Activated B cell treated with CpG ODN at 0.5 μM for 24 hours (primary cell): ENCODE measurements around the gene WWOX. TPM values are rescaled to one million over a fixed set of nuclear protein-coding genes. Genes with fewer than 3 reads are reported as not detected.

ENCODE experiments used
- ATAC-seq: fragments of 200-7000 bp; cut with Tn5 transposase; one replicate; pipeline ENCODE4 v1.10.0; 2021; ENCODE audit warnings: low read depth, mild to moderate bottlenecking, moderate library complexity
- CTCF ChIA-PET: fragments of 350-600 bp; sonication (Branson Sonifier 250); formaldehyde crosslinking; loops from one replicate; lab custom pipeline; 2021; ENCODE audit warnings: antibody characterized with exemption; lab: Charles Lee
- POLR2A ChIA-PET: fragments of 350-600 bp; sonication (Branson Sonifier 250); formaldehyde crosslinking; loops from one replicate; lab custom pipeline; 2021; ENCODE audit warnings: antibody characterized with exemption; lab: Charles Lee
- DNase-seq: peaks from one replicate; pipeline ENCODE4 v3.0.0; 2022
- H3K27ac Mint-ChIP-seq: one replicate; pipeline ENCODE4 v1.8.0; 2020; ENCODE audit warnings: mixed read lengths
- H3K27me3 Mint-ChIP-seq: one replicate; pipeline ENCODE4 v1.8.0; 2021; ENCODE audit warnings: mixed read lengths
- H3K36me3 Mint-ChIP-seq: one replicate; pipeline ENCODE4 v1.8.0; 2021; ENCODE audit warnings: low read depth, mixed read lengths
- H3K4me1 Mint-ChIP-seq: one replicate; pipeline ENCODE4 v1.8.0; 2021; ENCODE audit warnings: mixed read lengths
- H3K4me3 Mint-ChIP-seq: one replicate; pipeline ENCODE4 v1.8.0; 2020; ENCODE audit warnings: mild to moderate bottlenecking, mixed read lengths
- H3K9me3 Mint-ChIP-seq: one replicate; pipeline ENCODE4 v1.8.0; 2020; ENCODE audit warnings: mixed read lengths
- CTCF ChIP-seq: fragments of 200-600 bp; IDR thresholded peaks from one replicate; pipeline ENCODE4 v1.8.0; 2022; ENCODE audit warnings: antibody characterized with exemption, mild to moderate bottlenecking
- intact Hi-C: fragments of 100-400 bp; cut with micrococcal nuclease; formaldehyde crosslinking; loops from one replicate; pipeline ENCODE4 v1.15.1; 2024
- total RNA-seq: library from RNA; stranded (reverse); gene quantifications from 2 replicates; pipeline ENCODE4 v1.2.3, GENCODE V29; 2022

The WWOX gene
- total RNA-seq, 1 donor from 2014 or later, result 22.6 TPM

- ChIA-PET CTCF (no interaction called here), POLR2A (no interaction called here)
- no peaks in the 10 kb centered on the region for H3K9me3 Mint-ChIP-seq
- H3K4me3 Mint-ChIP-seq, result no peak overlapping the region
- ATAC-seq, result no peak
- no peak overlapping the region for H3K27ac Mint-ChIP-seq
- DNase-seq, result no peak
- intact Hi-C loops, result loop anchor here (10.0 kb wide), 2 partner anchors 271 to 539 kb away; no protein-coding TSS in a partner anchor
- peaks cover 3% of the 10 kb centered on the region for H3K27me3 Mint-ChIP-seq
- no peak for TF ChIP-seq CTCF
- peaks cover 9% of the 10 kb centered on the region for H3K36me3 Mint-ChIP-seq
- peaks cover 26% of the 10 kb centered on the region for H3K4me1 Mint-ChIP-seq
Measured at GRCh38 chr16:78773706-78774105, 674.3 kb downstream of the WWOX start.

- Mint-ChIP-seq H3K27me3 (peaks cover 3% of the 10 kb centered on the region), H3K9me3 (no peaks in the 10 kb centered on the region), H3K4me1 (peaks cover 16% of the 10 kb centered on the region), H3K36me3 (peaks cover 11% of the 10 kb centered on the region), H3K4me3 (no peak overlapping the region), H3K27ac (no peak overlapping the region)
- ChIA-PET POLR2A (no interaction called here), CTCF (no interaction called here)
- DNase-seq (no peak), ATAC-seq (no peak)
- intact Hi-C loops, result loop anchor here (10.0 kb wide), 2 partner anchors 270 to 540 kb away; no protein-coding TSS in a partner anchor
- TF ChIP-seq CTCF, result no peak
Measured at GRCh38 chr16:78775161-78775561, 675.7 kb downstream of the WWOX start.

GRCh38 chr16:78778101-78779004 is 678.9 kb downstream of the WWOX start:
- no peak for TF ChIP-seq CTCF
- Mint-ChIP-seq H3K27ac (no peak overlapping the region), H3K36me3 (peaks cover 24% of the 10 kb centered on the region), H3K4me3 (no peak overlapping the region), H3K4me1 (peaks cover 3% of the 10 kb centered on the region), H3K27me3 (peaks cover 3% of the 10 kb centered on the region), H3K9me3 (no peaks in the 10 kb centered on the region)
- DNase-seq (no peak), ATAC-seq (no peak)
- ChIA-PET CTCF (interaction anchor here (1.2 kb wide), 1 partner anchor 8 kb away, joined by 3 read pairs; no protein-coding TSS in a partner anchor), POLR2A (no interaction called here)
- intact Hi-C loops, result loop anchor here (10.0 kb wide), 2 partner anchors 266 to 544 kb away; no protein-coding TSS in a partner anchor

- Mint-ChIP-seq H3K27ac (no peak overlapping the region), H3K4me3 (no peak overlapping the region), H3K36me3 (peaks cover 24% of the 10 kb centered on the region), H3K4me1 (peaks cover 3% of the 10 kb centered on the region), H3K27me3 (peaks cover 3% of the 10 kb centered on the region), H3K9me3 (no peaks in the 10 kb centered on the region)
- TF ChIP-seq CTCF, result no peak
- ChIA-PET CTCF (no interaction called here), POLR2A (no interaction called here)
- DNase-seq (no peak), ATAC-seq (no peak)
- intact Hi-C loops, result no loop called here
Measured at GRCh38 chr16:78780808-78781207, 681.4 kb downstream of the WWOX start.

- intact Hi-C loops, result no loop called here
- Mint-ChIP-seq H3K4me3 (no peak overlapping the region), H3K27me3 (peaks cover 3% of the 10 kb centered on the region), H3K9me3 (no peaks in the 10 kb centered on the region), H3K27ac (no peak overlapping the region), H3K36me3 (peaks cover 23% of the 10 kb centered on the region), H3K4me1 (peaks cover 8% of the 10 kb centered on the region)
- no peak for DNase-seq
- ChIA-PET POLR2A (no interaction called here), CTCF (no interaction called here)
- ATAC-seq, result no peak
- no peak for TF ChIP-seq CTCF
Measured at GRCh38 chr16:78782572-78782971, 683.1 kb downstream of the WWOX start.
